NCI-H510A treated with DMSO at 0.1 percent for 48 hours (cell line): ENCODE results near the gene DNASE1L2.

ENCODE experiments used
- DNase-seq: peaks from one replicate; lab custom pipeline; 2025; lab: John Stamatoyannopoulos, UW

The DNASE1L2 gene

GRCh38 chr16:2287916-2288547 lies 51.8 kb downstream of the DNASE1L2 start:
- no peak for DNase-seq
